Brain microvascular endothelial cell (primary cell): Measurements from ENCODE around the gene CLCNKA.

Experiments
- DNase-seq: peaks from one replicate; pipeline ENCODE4 v3.0.0-alpha.2; 2020
- H3K27ac ChIP-seq: fragments of 250-450 bp; sonication (Bioruptor Pico); 2 replicates; pipeline ENCODE4 v1.5.1; 2020; ENCODE audit warnings: mild to moderate bottlenecking, moderate library complexity
- H3K27me3 ChIP-seq: fragments of 250-450 bp; sonication (Bioruptor Pico); replicated peaks from 2 replicates; pipeline ENCODE4 v1.5.1; 2020; ENCODE audit warnings: mild to moderate bottlenecking
- H3K36me3 ChIP-seq: fragments of 250-450 bp; sonication (Bioruptor Pico); replicated peaks from 2 replicates; pipeline ENCODE4 v1.5.1; 2020; ENCODE audit warnings: mild to moderate bottlenecking
- H3K4me3 ChIP-seq: 2 replicates; pipeline ENCODE4 v1.5.1; 2011; ENCODE audit warnings: low read depth, mild to moderate bottlenecking, control low read depth, low read length, moderate library complexity
- in situ Hi-C: cut with HindIII; loops from 2 replicates; pipeline ENCODE4 v1.10.0; 2017; ENCODE audit warnings: low sequenced_read_pairs, low pct_ligation_motif_present
- TF ChIP-seq, protein P1 (sequence below): IDR thresholded peaks from 2 replicates; pipeline ENCODE4 v1.5.1; 2011; ENCODE audit warnings: low read depth, mild to moderate bottlenecking, moderate library complexity, low read length, control low read depth, inconsistent platforms; ENCODE audit errors: missing control alignments

Gene CLCNKA

DNA sequence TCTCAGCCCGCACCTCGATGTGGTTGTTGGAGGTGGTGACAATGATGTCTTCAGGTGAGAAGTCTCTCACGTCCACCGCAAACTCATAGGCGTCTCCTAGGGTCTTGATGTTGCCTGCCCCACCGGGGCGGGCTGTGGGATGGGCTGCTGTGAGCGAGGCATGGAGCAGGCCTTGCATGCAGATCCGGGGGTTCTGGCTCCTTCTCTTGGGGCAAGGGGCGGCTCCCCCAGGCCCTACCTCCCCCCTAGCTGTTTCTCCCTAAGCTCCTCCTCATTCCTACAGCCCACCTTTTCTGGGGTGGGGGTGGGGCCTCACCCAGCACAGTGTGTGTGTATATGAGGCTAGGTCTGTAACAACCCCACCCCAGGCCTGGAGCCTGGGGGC, 4.8 kb upstream of the CLCNKA start:
- Histone ChIP-seq H3K27ac (no peak overlapping the region), H3K4me3 (no peak overlapping the region), H3K27me3 (no peaks in the 10 kb centered on the region), H3K36me3 (no peaks in the 10 kb centered on the region)
- no peak for DNase-seq
- TF ChIP-seq, protein P1, sequence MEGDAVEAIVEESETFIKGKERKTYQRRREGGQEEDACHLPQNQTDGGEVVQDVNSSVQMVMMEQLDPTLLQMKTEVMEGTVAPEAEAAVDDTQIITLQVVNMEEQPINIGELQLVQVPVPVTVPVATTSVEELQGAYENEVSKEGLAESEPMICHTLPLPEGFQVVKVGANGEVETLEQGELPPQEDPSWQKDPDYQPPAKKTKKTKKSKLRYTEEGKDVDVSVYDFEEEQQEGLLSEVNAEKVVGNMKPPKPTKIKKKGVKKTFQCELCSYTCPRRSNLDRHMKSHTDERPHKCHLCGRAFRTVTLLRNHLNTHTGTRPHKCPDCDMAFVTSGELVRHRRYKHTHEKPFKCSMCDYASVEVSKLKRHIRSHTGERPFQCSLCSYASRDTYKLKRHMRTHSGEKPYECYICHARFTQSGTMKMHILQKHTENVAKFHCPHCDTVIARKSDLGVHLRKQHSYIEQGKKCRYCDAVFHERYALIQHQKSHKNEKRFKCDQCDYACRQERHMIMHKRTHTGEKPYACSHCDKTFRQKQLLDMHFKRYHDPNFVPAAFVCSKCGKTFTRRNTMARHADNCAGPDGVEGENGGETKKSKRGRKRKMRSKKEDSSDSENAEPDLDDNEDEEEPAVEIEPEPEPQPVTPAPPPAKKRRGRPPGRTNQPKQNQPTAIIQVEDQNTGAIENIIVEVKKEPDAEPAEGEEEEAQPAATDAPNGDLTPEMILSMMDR, result no peak
- in situ Hi-C loops, result no loop called here

DNA sequence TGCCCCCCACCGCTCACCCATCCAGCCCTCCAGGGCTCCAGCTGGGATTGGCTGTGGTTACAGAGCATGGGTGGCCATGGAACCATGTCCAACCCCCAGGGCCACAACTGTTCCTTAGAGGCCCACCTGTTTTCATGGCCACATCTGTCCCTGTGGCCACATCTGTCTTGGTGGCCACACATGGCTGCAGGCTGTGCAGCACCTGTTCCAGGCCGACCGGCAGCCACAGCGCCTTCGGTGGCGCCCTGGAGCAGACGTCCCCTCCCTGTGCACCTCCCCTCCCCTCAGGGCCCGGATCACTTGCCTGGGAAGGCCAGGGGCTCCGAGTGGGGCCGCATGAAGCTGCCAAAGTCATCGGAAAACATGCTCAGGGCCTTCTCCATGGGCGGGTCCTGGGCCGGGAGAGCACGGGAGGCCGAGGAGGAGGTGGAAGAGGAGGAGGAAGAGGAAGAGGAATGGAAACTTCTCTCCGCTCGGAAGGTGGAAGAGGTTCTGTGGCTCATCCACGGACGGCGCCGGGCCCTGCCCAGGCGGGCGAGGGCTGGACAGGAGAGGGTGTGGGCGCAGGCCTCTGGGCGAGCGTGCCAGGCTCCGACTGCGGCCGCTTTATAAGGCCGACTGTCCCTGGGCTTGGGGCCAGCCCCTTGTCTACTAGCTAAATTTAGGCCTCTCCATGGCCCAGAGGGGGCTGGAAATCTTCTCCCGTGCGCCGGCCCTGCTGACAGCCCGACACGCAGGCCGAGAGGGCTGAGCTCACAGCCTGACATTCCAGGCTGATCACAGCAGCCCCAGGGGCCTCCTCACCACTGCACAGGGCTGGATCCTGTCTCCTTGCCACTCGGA, 4.2 kb upstream of the CLCNKA start, which contains the start of gene HSPB7:
Gene HSPB7, minus strand, starts transcription at position 583 of the 843 bp plus-strand sequence. Its CDS starts 80 bp downstream, at position 503.
- H3K27ac ChIP-seq, result no peak within 1 kb of the TSS
- no peaks in the 10 kb centered on the region for H3K27me3 ChIP-seq
- H3K36me3 ChIP-seq, result no peaks in the 10 kb centered on the region
- in situ Hi-C loops, result no loop called here
- H3K4me3 ChIP-seq, result no peak within 1 kb of the TSS
- DNase-seq, result peak; percentile 60
- TF ChIP-seq, protein P1, result no peak

DNA sequence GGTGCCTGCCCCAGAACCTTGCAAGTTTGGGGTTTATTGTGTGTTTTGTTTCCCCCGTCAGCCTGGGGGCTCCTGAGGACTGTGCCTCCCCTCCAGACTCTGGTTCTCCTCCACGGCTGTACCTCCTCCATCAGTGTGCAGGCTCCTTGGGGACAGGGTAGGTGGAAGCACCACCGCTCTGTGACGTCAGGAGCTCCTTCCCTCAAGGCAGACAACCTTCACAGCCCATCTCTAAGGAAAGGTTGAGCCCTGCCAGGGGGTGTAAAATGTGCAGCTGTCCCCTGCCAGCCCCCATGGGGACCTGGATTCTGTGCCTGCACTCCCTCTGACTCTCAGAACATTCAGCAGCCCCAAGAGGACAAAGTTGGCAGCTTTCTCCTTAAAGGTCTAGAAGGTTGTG, 3.5 kb upstream of the CLCNKA start:
- TF ChIP-seq, protein P1, result no peak
- in situ Hi-C loops, result no loop called here
- no peak overlapping the region for H3K4me3 ChIP-seq
- no peak for DNase-seq
- no peaks in the 10 kb centered on the region for H3K36me3 ChIP-seq
- H3K27ac ChIP-seq, result no peak overlapping the region
- no peaks in the 10 kb centered on the region for H3K27me3 ChIP-seq

DNA sequence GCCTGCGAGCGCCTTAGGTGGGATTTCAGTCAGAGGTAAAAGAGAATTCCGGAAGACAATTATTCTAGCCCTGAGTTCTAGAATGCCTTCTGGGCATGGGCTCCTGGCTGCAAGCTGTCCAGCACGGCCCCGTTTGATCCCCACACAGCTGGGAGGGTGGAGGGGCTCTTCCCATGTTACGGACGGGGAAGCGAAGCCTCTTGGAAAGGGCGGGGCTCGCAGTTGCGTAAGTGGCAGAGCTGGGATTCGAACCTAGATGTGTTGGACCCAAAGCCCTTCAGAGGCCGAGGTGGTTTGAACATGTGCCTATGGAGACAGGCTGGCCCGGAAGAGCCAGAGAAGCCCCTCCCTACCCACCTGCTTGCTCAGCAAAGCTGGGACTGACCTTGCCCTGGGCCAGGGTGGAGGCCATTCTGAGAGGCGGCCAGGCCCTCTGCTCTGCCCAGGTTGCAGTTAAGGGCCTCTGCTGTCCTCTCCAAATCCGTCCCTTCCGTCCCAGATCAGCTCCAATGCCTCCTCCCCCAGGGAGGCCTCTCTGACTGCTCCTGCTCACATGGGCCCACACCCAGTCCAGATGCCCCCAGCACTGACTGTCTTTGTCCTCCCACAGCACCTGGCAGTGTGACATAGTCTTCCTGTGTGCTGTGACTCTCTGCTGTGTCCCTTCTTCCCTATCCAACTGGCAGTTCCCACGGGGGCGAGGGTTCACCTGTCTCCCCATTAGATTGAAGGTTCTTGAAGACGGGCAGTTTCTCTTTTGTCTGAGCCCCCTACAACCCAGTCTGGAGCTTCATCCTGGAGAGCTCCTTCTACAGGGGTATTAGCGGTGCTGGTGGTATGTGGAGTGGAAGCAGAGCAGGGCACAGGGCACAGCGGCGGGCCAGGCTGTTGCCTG, 2.8 kb upstream of the CLCNKA start:
- H3K36me3 ChIP-seq, result no peaks in the 10 kb centered on the region
- no peak for DNase-seq
- TF ChIP-seq, protein P1, result no peak
- in situ Hi-C loops, result no loop called here
- no peaks in the 10 kb centered on the region for H3K27me3 ChIP-seq
- H3K4me3 ChIP-seq, result no peak overlapping the region
- H3K27ac ChIP-seq, result no peak overlapping the region

DNA sequence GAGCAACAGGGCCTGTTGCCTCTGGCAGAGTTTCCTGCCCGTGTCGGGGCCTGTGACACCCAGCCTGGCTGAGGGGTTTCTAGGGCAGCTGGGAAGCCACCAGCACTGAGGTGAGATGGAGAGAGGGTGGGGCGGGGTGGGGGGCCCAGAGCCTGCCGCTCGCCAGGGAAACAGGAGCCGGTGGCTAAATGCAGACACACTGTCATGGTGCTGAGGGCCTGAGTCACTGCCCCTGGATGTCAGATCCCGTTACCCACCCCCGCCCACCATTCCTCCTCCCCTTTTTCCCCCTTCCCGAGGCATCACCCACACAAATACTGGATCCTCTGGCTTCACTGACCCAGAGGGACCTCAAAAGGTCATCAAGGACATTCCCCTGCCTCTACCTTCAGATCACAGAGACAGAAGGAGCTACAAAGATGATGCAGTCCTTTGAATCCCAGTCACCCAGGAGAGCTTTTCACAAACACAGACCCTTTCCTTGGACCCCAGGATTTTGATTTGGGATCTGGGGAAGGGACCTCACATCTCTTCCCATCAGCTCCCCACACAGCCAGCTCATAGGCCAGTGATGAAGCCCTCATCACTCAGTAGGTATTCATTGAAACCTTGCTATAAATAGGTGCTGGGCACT, 2.1 kb upstream of the CLCNKA start:
- TF ChIP-seq, protein P1, result no peak
- Histone ChIP-seq H3K36me3 (no peaks in the 10 kb centered on the region), H3K27ac (no peak overlapping the region), H3K4me3 (no peak overlapping the region), H3K27me3 (no peaks in the 10 kb centered on the region)
- in situ Hi-C loops, result no loop called here
- DNase-seq, result peak; percentile 25
